B cell (primary cell): ENCODE measurements around the gene VTCN1. TPM values are rescaled to one million over a fixed set of nuclear protein-coding genes. Genes with fewer than 3 reads are reported as not detected.

Experiments
- ATAC-seq: fragments of 200-7000 bp; cut with Tn5 transposase; one replicate; pipeline ENCODE4 v1.10.0; 2021; ENCODE audit warnings: low read depth, mild to moderate bottlenecking, moderate number of reproducible peaks, moderate library complexity
- CTCF ChIA-PET: fragments of 350-600 bp; sonication (Branson Sonifier 250); formaldehyde crosslinking; loops from one replicate; lab custom pipeline; 2021; ENCODE audit warnings: antibody characterized with exemption, inconsistent platforms; lab: Charles Lee
- POLR2A ChIA-PET: fragments of 350-600 bp; sonication (Branson Sonifier 250); formaldehyde crosslinking; loops from one replicate; lab custom pipeline; 2021; ENCODE audit warnings: antibody characterized with exemption; lab: Charles Lee
- DNase-seq: peaks from one replicate; pipeline ENCODE4 v3.0.0; 2013
- H2AFZ ChIP-seq: 2 replicates; pipeline ENCODE4 v1.6.1; 2012; ENCODE audit warnings: mild to moderate bottlenecking, low read depth, low read length; ENCODE audit not compliant: insufficient read depth, poor library complexity, severe bottlenecking
- H3K27ac ChIP-seq, 2 donors: 1 replicate in 1 of 2; 2 replicates in 1 of 2; pipeline ENCODE4 v1.5.1; 2012 to 2013; ENCODE audit warnings: low read length in 2 of 2, mild to moderate bottlenecking in 2 of 2, moderate library complexity in 1 of 2
- H3K27me3 ChIP-seq, 4 experiments: fragments of 200-600 bp in 1 of 4; sonication (generic) in 1 of 4; replicated peaks in 1 of 4; 1 replicate in 2 of 4; 2 replicates in 2 of 4; pipeline versions ENCODE4 v1.6.1 to v1.7.0; 2013 to 2016; ENCODE audit warnings: low read length in 3 of 4, mild to moderate bottlenecking in 2 of 4, mixed read lengths in 1 of 4, moderate library complexity in 1 of 4; ENCODE audit not compliant: insufficient read depth in 4 of 4, control insufficient read depth in 3 of 4; ENCODE audit errors: control extremely low read depth in 1 of 4
- H3K36me3 ChIP-seq, 2 experiments: replicated peaks in 1 of 2; 1 replicate in 1 of 2; 2 replicates in 1 of 2; pipeline versions ENCODE4 v1.6.1 to v1.7.1; 2013; ENCODE audit warnings: low read length in 1 of 2; ENCODE audit not compliant: insufficient read depth in 2 of 2, control insufficient read depth in 1 of 2; ENCODE audit errors: control extremely low read depth in 1 of 2, extremely low read depth in 1 of 2
- H3K4me1 ChIP-seq, 2 donors: fragments of 200-600 bp in 1 of 2; sonication (generic) in 1 of 2; 1 replicate in 1 of 2; 2 replicates in 1 of 2; pipeline versions ENCODE4 v1.5.1 to v1.6.1; 2013 to 2017; ENCODE audit warnings: low read length in 2 of 2; ENCODE audit not compliant: control insufficient read depth in 2 of 2, insufficient read depth in 2 of 2
- H3K4me2 ChIP-seq: replicated peaks from 2 replicates; pipeline ENCODE3; 2012; ENCODE audit warnings: mild to moderate bottlenecking, low read depth, low read length; ENCODE audit not compliant: poor library complexity, severe bottlenecking
- H3K4me3 ChIP-seq, 5 experiments: fragments of 200-600 bp in 1 of 5; sonication (generic) in 1 of 5; 1 replicate in 3 of 5; 2 replicates in 2 of 5; pipeline versions ENCODE4 v1.5.1 to v1.7.0; 2011 to 2016; ENCODE audit warnings: low read length in 4 of 5, mild to moderate bottlenecking in 4 of 5, low read depth in 2 of 5, control low read depth in 1 of 5, moderate library complexity in 1 of 5; ENCODE audit not compliant: insufficient read depth in 1 of 5; ENCODE audit errors: control extremely low read depth in 1 of 5, extremely low read depth in 1 of 5
- H3K79me2 ChIP-seq: fragments of 200-600 bp; sonication (generic); one replicate; pipeline ENCODE4 v1.6.0; 2016; ENCODE audit warnings: low read length; ENCODE audit not compliant: control insufficient read depth, insufficient read depth
- H3K9ac ChIP-seq: fragments of 200-600 bp; sonication (generic); 2 replicates; pipeline ENCODE4 v1.6.1; 2017; ENCODE audit warnings: mild to moderate bottlenecking, low read length, moderate library complexity
- H3K9me3 ChIP-seq, 3 donors: one replicate each; pipeline versions ENCODE4 v1.6.1 to v1.7.1; 2013; ENCODE audit warnings: low read length in 2 of 3; ENCODE audit not compliant: control insufficient read depth in 2 of 3, insufficient read depth in 1 of 3; ENCODE audit errors: control extremely low read depth in 1 of 3
- H4K20me1 ChIP-seq: 2 replicates; pipeline ENCODE4 v1.6.0; 2012; ENCODE audit warnings: mild to moderate bottlenecking, low read length; ENCODE audit not compliant: insufficient read depth, control insufficient read depth, poor library complexity, severe bottlenecking
- H3K27ac Mint-ChIP-seq: one replicate; pipeline ENCODE4 v1.8.0; 2021; ENCODE audit warnings: mixed read lengths
- H3K27me3 Mint-ChIP-seq: one replicate; pipeline ENCODE4 v1.8.0; 2021; ENCODE audit warnings: mixed read lengths
- H3K4me1 Mint-ChIP-seq: one replicate; pipeline ENCODE4 v1.8.0; 2021; ENCODE audit warnings: mixed read lengths
- H3K4me3 Mint-ChIP-seq: one replicate; pipeline ENCODE4 v1.8.0; 2021; ENCODE audit warnings: mixed read lengths
- H3K9me3 Mint-ChIP-seq: one replicate; pipeline ENCODE4 v1.8.0; 2022; ENCODE audit warnings: mixed read lengths; ENCODE audit not compliant: insufficient read depth
- CTCF ChIP-seq: fragments of 200-600 bp; IDR thresholded peaks from one replicate; pipeline ENCODE4 v1.8.0; 2022; ENCODE audit warnings: antibody characterized with exemption, mild to moderate bottlenecking
- EZH2 ChIP-seq: IDR thresholded peaks from 2 replicates; pipeline ENCODE4 v1.6.1; 2012; ENCODE audit warnings: borderline replicate concordance, low read depth, mild to moderate bottlenecking, moderate library complexity, low read length; ENCODE audit not compliant: insufficient read depth, poor library complexity, severe bottlenecking
- WGBS: methylation state at CpG from one replicate; pipeline ENCODE4 v1.1.5; 2013; ENCODE audit warnings: missing lambda C conversion rate; ENCODE audit not compliant: insufficient coverage; 5-methylcytosine and 5-hydroxymethylcytosine counted together
- intact Hi-C: fragments of 100-400 bp; cut with micrococcal nuclease; formaldehyde crosslinking; loops from one replicate; pipeline ENCODE4 v1.10.0; 2022
- polyA plus RNA-seq: library from polyadenylated mRNA; depleted of rRNA; stranded (reverse); fragments of >200 nt; gene quantifications from 2 replicates; pipeline ENCODE4 v1.2.3, GENCODE V29; 2012
- total RNA-seq, 2 donors: library from RNA; stranded (reverse); fragments of 120-200 nt in 1 of 2; gene quantifications; 1 replicate in 1 of 2; 2 replicates in 1 of 2; pipeline versions ENCODE4 v1.2.3 to v1.2.4, GENCODE V29; 2013 to 2022

The VTCN1 gene
- total and polyA plus RNA-seq, 2 donors (not counting 1 experiment from before 2014, with no cell fraction given), result not detected

- H3K4me3 Mint-ChIP-seq, result no peak overlapping the region
Observed at GRCh38 chr1:117098287-117098890, 112.3 kb downstream of the VTCN1 start.

DNA sequence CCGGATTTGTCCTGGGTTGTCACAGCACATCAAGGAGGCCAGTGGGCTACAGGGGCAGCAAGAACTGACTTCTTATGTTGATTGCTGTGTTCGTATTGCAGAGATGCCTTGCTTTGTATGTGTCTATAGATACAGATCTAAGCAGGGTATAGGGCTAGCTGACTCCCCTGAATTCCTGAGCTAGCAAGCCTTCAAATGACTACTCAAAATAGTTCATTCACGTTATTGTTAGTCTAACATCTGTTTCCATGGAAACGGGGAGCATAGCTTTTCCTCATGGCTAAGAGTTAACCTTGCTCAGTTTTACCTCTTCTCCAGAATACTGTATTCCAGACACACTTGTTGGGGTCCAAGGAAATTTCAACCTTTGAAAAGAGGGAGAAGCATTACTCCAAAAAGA is 113.3 kb downstream of the VTCN1 start:
- WGBS, result 100% methylated on average over 1 of the region's 4 CpGs
- Mint-ChIP-seq H3K27ac (no peak overlapping the region), H3K4me1 (peaks cover 3% of the 10 kb centered on the region), H3K4me3 (no peak overlapping the region), H3K27me3 (no peaks in the 10 kb centered on the region), H3K9me3 (no peaks in the 10 kb centered on the region)
- Histone ChIP-seq H3K4me2 (no peak overlapping the region), H3K27ac (no peak overlapping the region), H4K20me1 (no peaks in the 10 kb centered on the region), H2AFZ (no peak overlapping the region), H3K27me3 (no peaks in the 10 kb centered on the region), H3K4me3 (no peak overlapping the region), H3K79me2 (no peaks in the 10 kb centered on the region), H3K4me1 (peaks cover 0 to 2% of the 10 kb centered on the region in 2 donors), H3K9me3 (no peaks in the 10 kb centered on the region), H3K9ac (no peak overlapping the region), H3K36me3 (peaks cover 2 to 59% of the 10 kb centered on the region in 2 experiments)
- no peak for DNase-seq
- no peak for ATAC-seq
- ChIA-PET CTCF (no interaction called here), POLR2A (no interaction called here)
- TF ChIP-seq CTCF (no peak), EZH2 (no peak)
- intact Hi-C loops, result no loop called here

More at GRCh38 chr1:117098287-117098890, 112.3 kb downstream of the VTCN1 start:
- Histone ChIP-seq H3K4me2 (no peak overlapping the region), H3K4me3 (no peak overlapping the region), H3K36me3 (peaks cover 2 to 56% of the 10 kb centered on the region in 2 experiments), H3K9ac (no peak overlapping the region), H3K27me3 (no peaks in the 10 kb centered on the region), H3K27ac (no peak overlapping the region), H3K9me3 (no peaks in the 10 kb centered on the region), H4K20me1 (no peaks in the 10 kb centered on the region), H3K79me2 (no peaks in the 10 kb centered on the region), H3K4me1 (peaks cover 0 to 2% of the 10 kb centered on the region in 2 donors), H2AFZ (no peak overlapping the region)
- Mint-ChIP-seq H3K9me3 (no peaks in the 10 kb centered on the region), H3K27ac (no peak overlapping the region), H3K4me1 (peaks cover 3% of the 10 kb centered on the region), H3K27me3 (no peaks in the 10 kb centered on the region)
- ChIA-PET CTCF (no interaction called here), POLR2A (no interaction called here)
- no peak for ATAC-seq
- WGBS, result 100% methylated on average over 2 of the region's 4 CpGs
- DNase-seq, result no peak
- TF ChIP-seq EZH2, result no peak
- no peak for TF ChIP-seq CTCF
- intact Hi-C loops, result no loop called here
